Measurements from ENCODE around the gene C1orf141. TPM values are rescaled to one million over a fixed set of nuclear protein-coding genes. Genes with fewer than 3 reads are reported as not detected.

C1orf141 gene
- polyA plus RNA-seq, 1 donor from 2014 or later: not detected

DNA sequence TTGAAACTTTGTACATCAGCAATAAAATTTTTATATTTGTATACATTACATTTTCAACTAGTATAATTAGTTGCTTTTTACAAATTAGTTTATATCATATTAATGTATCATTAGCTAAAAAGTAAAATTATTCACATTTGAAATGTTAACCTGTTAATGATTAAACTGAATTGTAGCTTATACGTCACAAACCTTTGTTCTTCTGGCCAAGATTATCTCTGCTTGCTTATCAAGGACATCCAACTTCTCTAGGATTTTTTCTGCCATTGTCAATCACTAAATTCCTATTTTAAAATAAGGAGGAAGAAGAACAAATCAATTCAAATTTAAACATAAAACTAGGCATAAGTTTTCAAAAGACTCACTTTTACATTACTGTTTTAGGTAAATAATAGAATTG lies 7.8 kb downstream of the C1orf141 start:
- Mint-ChIP-seq H3K4me3 (no peak overlapping the region), H3K4me1 (peaks cover 0 to 1% (median 0%) of the 10 kb centered on the region in 3 donors), H3K27me3 (peaks cover 1% of the 10 kb centered on the region), H3K27ac (no peak overlapping the region), H3K36me3 (no peaks in the 10 kb centered on the region), H3K9me3 (no peaks in the 10 kb centered on the region)

DNA sequence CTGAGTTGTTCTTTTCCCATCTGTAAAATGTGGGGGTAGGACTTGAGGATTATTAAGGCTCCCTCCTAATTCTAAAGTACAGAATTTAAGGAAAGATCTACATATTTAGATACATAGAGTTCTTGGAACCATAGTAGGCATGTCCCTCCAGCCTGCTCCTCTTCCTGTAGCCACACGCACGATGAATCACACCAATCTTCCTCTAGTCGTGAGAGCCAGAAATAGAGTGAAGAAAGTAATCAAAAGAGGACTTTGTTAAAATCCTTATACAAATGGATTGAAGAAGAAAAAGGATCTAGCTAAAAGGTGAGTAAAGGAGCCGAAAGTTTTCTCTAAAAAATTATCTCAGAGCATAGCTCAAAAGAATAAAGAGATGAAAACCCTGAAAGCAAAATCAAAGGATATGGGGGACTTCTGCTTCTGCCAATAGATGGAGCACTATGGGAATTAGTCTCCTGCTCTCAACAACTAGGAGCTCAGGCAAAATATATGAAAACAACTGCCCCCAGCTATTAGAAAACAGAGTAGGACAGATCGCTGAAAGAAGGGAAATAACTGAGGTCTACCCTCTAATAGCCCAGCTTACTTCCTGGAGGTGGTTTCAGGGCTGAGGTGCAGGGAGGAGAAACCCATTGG lies 8.5 kb downstream of the C1orf141 start:
- peak overlapping the region in 2 of 3 donors; percentile 4 to 78 for H3K27ac Mint-ChIP-seq
- H3K36me3 Mint-ChIP-seq: no peaks in the 10 kb centered on the region
- H3K9me3 Mint-ChIP-seq: no peaks in the 10 kb centered on the region
- H3K27me3 Mint-ChIP-seq: no peaks in the 10 kb centered on the region
- no peaks in the 10 kb centered on the region for H3K4me1 Mint-ChIP-seq
- no peak overlapping the region for H3K4me3 Mint-ChIP-seq

DNA sequence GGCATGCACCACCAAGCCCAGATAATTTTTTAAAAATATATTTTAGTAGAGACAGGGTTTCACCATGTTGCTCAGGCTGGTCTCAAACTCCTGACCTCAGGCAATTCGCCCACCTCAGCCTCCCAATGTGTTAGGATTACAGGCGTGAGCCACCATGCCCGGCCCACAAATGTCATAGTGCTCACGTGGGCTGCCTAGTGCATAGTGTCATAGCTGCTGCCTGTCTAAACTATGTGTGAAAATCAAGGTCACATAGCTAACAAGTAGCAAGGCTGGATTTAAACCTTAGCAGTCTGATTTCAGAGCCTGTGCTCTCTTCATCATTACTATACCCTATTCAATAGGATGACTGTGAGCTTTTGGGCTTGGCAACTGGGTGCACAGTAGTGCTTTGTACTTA lies 10.3 kb downstream of the C1orf141 start:
- Mint-ChIP-seq H3K36me3 (no peaks in the 10 kb centered on the region), H3K4me3 (no peak overlapping the region), H3K4me1 (no peaks in the 10 kb centered on the region), H3K27ac (no peak overlapping the region), H3K27me3 (no peaks in the 10 kb centered on the region), H3K9me3 (no peaks in the 10 kb centered on the region)

DNA sequence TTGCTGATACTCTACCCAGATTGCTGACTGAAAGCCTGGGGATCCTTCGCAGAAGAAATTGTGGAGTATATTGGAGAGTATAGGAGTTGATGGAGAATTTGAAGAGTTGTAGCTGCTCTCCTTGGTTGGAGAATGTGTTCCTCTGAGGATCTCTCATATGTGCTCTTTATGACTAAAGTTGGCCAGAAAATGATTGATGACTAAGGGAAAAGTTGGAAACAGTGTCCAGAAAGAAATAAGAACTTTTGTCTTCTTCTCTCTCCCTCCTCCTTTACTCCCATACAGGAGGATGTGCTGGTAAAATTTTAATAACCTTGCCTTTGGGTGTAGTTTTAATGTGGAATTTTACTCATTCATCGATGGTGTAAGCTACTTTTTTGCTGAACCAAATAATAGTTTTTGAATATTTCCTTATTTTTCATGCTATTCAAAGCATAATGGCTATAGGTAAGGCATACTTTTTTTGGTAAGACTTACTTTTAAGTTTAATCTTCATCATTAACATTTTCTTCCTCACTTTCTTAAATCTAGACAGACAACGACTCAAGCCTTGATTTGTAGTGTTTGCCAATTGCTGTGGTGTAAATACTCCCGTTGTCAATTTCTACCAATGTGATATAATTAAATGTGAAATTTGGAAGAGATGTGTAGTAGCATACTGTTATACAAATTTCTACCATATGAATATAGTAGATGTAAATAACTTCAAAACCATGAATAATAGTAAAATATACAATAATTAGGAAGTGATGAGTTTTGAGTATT lies 13.7 kb downstream of the C1orf141 start:
- Mint-ChIP-seq H3K9me3 (no peaks in the 10 kb centered on the region), H3K36me3 (no peaks in the 10 kb centered on the region), H3K4me3 (no peak overlapping the region)

DNA sequence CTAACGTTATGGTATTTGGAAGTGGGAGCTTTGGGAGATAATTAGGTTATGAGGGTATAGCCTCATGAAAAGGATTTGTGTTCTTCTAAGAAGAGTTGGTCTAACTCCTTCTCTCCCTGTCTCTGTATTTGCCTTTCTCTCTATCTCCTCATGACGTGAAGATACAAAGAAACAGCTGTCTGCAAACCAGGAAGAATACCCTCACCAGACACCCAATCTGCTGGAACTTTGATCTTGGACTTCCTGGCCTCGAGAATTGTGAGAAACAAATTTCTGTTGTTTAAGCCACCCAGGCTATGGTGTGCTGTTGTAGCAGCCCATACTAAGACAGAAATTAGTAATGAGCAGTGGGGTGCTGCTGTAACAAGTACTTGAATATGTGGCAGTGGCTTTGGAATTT lies 16.1 kb downstream of the C1orf141 start:
- Mint-ChIP-seq H3K9me3 (peaks cover 2 to 5% (median 4%) of the 10 kb centered on the region in 3 donors), H3K27ac (peak overlapping the region in 1 of 3 donors; percentile 21), H3K4me3 (no peak overlapping the region), H3K4me1 (peaks cover 0 to 5% (median 3%) of the 10 kb centered on the region in 3 donors), H3K27me3 (no peaks in the 10 kb centered on the region), H3K36me3 (no peaks in the 10 kb centered on the region)

More for the DNA sequence above, 13.7 kb downstream of the C1orf141 start:
- no peaks in the 10 kb centered on the region for H3K27me3 Mint-ChIP-seq
- H3K4me1 Mint-ChIP-seq: no peaks in the 10 kb centered on the region
- no peak overlapping the region for H3K27ac Mint-ChIP-seq

DNA sequence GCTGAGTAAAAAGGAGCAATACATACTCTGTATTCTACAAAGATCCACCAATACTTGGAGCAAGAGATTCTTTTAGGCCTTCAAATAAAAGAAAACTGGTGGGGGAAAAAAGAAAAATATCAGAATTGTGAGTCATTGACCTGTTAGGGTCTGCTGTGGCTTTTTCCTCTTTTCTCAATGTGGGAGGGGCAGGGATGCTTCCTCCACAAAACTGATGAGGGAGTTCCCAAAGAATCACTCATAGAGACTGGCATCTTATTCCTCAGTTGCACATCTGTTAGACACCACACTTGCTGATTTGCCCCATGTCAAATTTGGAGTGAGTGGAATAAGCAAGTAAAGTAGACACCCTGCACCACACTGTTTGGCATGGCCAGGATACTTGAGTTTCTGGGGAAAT lies 16.6 kb downstream of the C1orf141 start:
- Mint-ChIP-seq H3K9me3 (peaks cover 2 to 5% (median 4%) of the 10 kb centered on the region in 3 donors), H3K27ac (no peak overlapping the region), H3K36me3 (no peaks in the 10 kb centered on the region), H3K27me3 (no peaks in the 10 kb centered on the region), H3K4me1 (peaks cover 0 to 5% (median 5%) of the 10 kb centered on the region in 3 donors), H3K4me3 (no peak overlapping the region)

DNA sequence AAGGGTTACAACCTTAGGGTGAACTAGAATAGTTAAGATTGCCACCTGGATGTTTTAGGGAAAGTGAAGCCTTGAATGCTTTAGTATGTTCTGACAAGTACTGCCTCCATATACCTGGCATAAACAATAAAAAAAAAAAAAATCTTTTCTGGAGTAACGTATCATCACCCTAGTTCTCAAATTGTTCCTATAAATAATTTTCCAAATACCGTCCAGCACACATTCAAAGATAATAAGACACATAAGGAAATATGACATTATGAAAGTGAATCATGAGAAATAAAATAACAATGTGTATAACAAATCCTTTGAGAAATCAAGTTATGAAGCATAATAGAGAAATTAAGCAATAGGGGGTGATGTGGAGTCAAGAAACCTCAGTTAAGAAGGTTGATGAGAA lies 20.6 kb downstream of the C1orf141 start:
- H3K4me1 Mint-ChIP-seq: peaks cover 23 to 29% (median 23%) of the 10 kb centered on the region in 3 donors
- H3K27me3 Mint-ChIP-seq: no peaks in the 10 kb centered on the region
- H3K9me3 Mint-ChIP-seq: peaks cover 2 to 5% (median 4%) of the 10 kb centered on the region in 3 donors
- no peaks in the 10 kb centered on the region for H3K36me3 Mint-ChIP-seq
- no peak overlapping the region for H3K4me3 Mint-ChIP-seq
- no peak overlapping the region for H3K27ac Mint-ChIP-seq

DNA sequence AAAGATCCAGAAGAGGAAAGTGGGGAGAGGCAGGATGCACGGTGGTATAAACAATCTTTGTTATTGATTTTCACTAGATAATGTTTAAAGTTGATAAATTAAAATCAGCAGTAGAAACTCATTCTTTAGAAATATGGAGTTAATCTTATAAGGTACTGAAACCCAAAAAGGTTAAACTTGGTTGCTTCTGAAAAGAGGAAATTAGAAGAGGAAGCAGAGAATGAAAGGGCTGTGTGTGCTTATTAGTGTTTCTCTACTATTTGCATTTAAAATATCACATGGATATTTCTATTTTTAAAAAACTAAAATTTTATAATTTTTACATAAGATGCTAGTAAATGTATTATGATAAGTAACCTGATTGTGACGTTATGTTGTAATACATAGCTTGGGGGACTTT lies 24.4 kb downstream of the C1orf141 start:
- no peaks in the 10 kb centered on the region for H3K27me3 Mint-ChIP-seq
- no peaks in the 10 kb centered on the region for H3K36me3 Mint-ChIP-seq
- H3K4me1 Mint-ChIP-seq: peaks cover 21 to 29% (median 23%) of the 10 kb centered on the region in 3 donors
- H3K4me3 Mint-ChIP-seq: peak overlapping the region in 2 of 4 donors; percentile 76 to 85
- H3K27ac Mint-ChIP-seq: peak overlapping the region in 1 of 3 donors; percentile 41
- H3K9me3 Mint-ChIP-seq: peaks cover 2 to 5% (median 4%) of the 10 kb centered on the region in 3 donors

DNA sequence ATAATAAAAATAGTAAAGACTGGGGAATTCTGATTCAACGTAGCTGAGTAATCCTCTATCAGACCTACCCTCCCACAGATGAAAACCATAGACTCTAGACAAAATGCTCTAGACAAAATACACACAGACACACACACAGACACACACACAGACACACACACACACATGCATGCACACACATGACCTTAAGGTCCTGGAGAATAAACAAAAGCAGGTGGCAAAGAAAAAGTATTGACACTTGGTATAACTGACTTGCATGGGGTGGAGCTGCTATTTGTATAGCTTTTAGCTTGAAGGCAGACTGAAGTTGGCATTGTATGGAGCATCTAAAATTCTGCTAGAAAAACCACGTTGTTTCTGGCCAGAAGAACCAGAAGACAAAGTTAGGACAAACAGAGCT lies 29.3 kb downstream of the C1orf141 start:
- H3K27me3 Mint-ChIP-seq: no peaks in the 10 kb centered on the region
- no peak overlapping the region for H3K4me3 Mint-ChIP-seq
- H3K36me3 Mint-ChIP-seq: no peaks in the 10 kb centered on the region
- H3K4me1 Mint-ChIP-seq: peaks cover 10 to 12% (median 11%) of the 10 kb centered on the region in 3 donors
- no peaks in the 10 kb centered on the region for H3K9me3 Mint-ChIP-seq
- H3K27ac Mint-ChIP-seq: no peak overlapping the region

DNA sequence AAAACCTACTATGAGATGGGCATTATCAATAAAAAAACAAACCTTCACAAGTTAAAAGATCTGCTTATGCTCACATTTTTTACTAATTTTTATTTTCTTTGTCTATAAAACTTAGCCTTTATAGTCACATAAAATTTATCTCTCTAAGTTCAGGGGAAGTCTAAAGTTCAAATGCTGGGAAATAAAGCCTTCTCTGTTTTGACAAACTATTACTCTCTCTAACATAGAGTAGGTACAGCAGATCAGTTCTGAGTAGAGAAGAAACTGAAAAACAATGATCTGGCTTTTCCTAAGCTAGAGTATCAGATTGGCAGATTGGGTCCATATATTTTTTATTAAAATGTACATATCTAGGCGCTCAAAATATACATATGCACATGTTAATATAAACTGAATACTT lies 31.2 kb downstream of the C1orf141 start:
- no peaks in the 10 kb centered on the region for H3K27me3 Mint-ChIP-seq
- no peaks in the 10 kb centered on the region for H3K36me3 Mint-ChIP-seq
- H3K4me3 Mint-ChIP-seq: no peak overlapping the region
- no peaks in the 10 kb centered on the region for H3K9me3 Mint-ChIP-seq
- peaks cover 0 to 2% (median 1%) of the 10 kb centered on the region in 3 donors for H3K4me1 Mint-ChIP-seq
- H3K27ac Mint-ChIP-seq: no peak overlapping the region

DNA sequence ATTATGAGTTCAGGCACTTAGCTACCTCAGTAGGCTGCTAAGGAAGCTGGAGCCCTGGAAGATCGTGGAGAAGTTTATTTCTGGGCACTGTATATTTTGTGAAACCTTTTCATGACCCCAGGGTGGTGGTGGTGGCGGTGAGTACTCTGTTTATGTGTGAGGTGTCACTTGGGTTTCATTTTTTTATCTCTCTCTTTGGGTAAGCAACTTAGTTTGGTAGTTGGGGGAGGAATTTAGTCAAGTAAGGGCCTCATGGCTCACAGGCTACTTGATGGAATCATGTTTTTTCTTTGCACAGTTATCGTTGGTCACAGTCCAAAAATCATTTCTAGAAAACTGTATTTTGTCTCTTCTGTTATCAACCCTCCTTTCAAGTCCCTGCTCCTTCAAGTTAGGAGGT lies 33.9 kb downstream of the C1orf141 start:
- Mint-ChIP-seq H3K4me1 (peaks cover 0 to 1% (median 0%) of the 10 kb centered on the region in 3 donors), H3K27ac (no peak overlapping the region), H3K27me3 (no peaks in the 10 kb centered on the region)

DNA sequence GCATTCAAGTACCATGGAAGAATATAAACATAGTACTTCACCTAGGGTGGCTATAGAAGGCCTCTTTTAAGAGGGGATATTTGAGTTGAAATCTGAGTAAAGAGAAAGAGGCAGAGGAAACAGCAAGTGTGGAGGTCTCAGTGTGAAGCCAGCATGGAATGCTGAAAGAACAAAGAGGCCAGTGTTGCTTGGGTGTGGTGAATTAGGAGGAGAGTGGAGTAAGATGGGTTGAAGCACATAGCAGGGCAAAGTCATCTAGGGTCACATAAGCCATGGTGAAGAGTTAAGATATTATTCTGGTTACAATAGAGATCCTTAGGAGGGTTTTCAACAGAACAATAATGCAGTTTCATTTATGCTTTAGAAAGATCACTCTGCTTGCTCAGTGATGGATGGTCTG lies 37.5 kb downstream of the C1orf141 start:
- peaks cover 0 to 1% (median 0%) of the 10 kb centered on the region in 3 donors for H3K4me1 Mint-ChIP-seq
- H3K9me3 Mint-ChIP-seq: no peaks in the 10 kb centered on the region
- no peaks in the 10 kb centered on the region for H3K27me3 Mint-ChIP-seq
- H3K4me3 Mint-ChIP-seq: no peak overlapping the region
- no peaks in the 10 kb centered on the region for H3K36me3 Mint-ChIP-seq
- no peak overlapping the region for H3K27ac Mint-ChIP-seq

More for the DNA sequence above, 33.9 kb downstream of the C1orf141 start:
- no peak overlapping the region for H3K4me3 Mint-ChIP-seq
- no peaks in the 10 kb centered on the region for H3K36me3 Mint-ChIP-seq
- H3K9me3 Mint-ChIP-seq: no peaks in the 10 kb centered on the region

DNA sequence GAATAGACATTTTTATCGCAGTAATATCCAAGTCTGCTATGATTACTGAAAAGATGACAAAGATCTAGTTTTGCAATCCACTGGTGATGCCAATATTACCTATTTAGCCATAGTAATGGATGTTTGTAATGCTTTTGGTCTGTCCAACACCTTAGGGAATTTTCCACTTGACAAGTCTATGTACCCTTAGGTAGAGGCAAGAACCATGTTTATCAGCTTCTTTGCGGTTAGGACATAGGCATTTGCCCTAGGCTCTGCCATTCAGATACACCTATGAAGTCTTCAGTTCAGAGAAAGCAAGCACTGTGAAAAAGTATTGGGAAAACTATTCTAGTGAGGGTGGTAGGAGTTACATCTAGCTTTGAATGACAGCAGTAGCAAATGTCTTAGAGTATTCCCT lies 40.6 kb downstream of the C1orf141 start:
- H3K27me3 Mint-ChIP-seq: no peaks in the 10 kb centered on the region
- H3K4me1 Mint-ChIP-seq: no peaks in the 10 kb centered on the region
- no peak overlapping the region for H3K4me3 Mint-ChIP-seq
- H3K9me3 Mint-ChIP-seq: no peaks in the 10 kb centered on the region
- no peaks in the 10 kb centered on the region for H3K36me3 Mint-ChIP-seq
- no peak overlapping the region for H3K27ac Mint-ChIP-seq

DNA sequence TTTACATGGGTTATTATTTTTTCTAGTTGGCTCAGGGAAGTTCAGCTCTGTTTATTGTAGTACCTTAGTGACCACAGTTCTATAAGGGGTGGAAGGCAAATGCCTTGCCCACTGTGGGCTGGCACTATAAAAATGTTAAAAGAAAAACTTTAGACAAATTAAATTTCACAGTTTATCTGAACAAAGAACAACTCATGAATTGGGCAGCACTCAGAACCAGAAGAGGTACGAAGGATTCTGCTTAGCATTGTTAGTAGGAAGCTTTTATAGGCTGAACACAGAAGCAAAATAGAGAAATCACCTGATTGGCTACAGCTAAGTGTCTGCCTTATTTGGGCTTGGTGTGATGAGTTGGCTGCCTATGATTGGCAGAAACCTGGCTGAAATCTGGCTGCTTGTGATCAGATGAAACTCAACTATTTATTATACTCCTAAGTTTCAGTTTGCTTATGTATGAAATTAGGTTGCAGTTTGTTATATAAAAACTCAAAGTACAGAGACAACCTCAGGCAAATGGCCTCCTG lies 45.0 kb downstream of the C1orf141 start:
- H3K27me3 Mint-ChIP-seq: peaks cover 1% of the 10 kb centered on the region
- no peaks in the 10 kb centered on the region for H3K4me1 Mint-ChIP-seq
- H3K4me3 Mint-ChIP-seq: no peak overlapping the region
- H3K9me3 Mint-ChIP-seq: no peaks in the 10 kb centered on the region
- no peaks in the 10 kb centered on the region for H3K36me3 Mint-ChIP-seq
- no peak overlapping the region for H3K27ac Mint-ChIP-seq

DNA sequence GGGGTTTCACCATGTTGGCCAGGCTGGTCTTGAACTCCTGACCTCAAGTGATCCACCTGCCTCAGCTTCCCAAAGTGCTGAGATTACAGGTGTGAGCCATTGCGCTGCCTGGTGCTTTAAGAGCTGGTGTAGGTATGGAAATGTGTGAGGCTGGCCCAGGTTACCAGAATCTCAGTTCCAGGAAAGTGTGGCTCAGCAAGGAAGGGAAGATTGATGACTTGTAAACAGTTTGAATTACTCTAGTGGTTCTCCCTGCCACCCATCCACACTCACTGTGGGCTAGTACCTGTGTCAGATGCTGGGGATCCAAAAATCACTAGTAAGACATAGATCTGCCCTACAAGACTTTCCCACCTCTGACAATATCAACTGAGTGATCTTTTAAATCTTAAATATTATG lies 46.3 kb downstream of the C1orf141 start:
- Mint-ChIP-seq H3K36me3 (no peaks in the 10 kb centered on the region), H3K9me3 (no peaks in the 10 kb centered on the region), H3K27me3 (peaks cover 1% of the 10 kb centered on the region), H3K4me3 (no peak overlapping the region), H3K27ac (no peak overlapping the region), H3K4me1 (no peaks in the 10 kb centered on the region)

All from IgD-negative memory B cell (primary cell).